ENCODE measurements around the gene MYO10.

GRCh38 chr5:16777432-16777831 is 158.7 kb downstream of the MYO10 start:
- TF ChIP-seq GLIS3 (CRISPR knock-in tag; IDR thresholded peaks at IDR 0.05) (no peak), TSHZ2 (CRISPR knock-in tag; IDR thresholded peaks at IDR 0.05) (no peak), ARNTL (CRISPR knock-in tag; IDR thresholded peaks at IDR 0.05; ENCODE audit: borderline replicate concordance, low read depth) (no peak), OSR1 (CRISPR knock-in tag; IDR thresholded peaks at IDR 0.05) (no peak), ZFP3 (CRISPR knock-in tag; IDR thresholded peaks at IDR 0.05) (no peak), PATZ1 (CRISPR knock-in tag; IDR thresholded peaks at IDR 0.05; ENCODE audit: borderline replicate concordance) (no peak), ZC3H10 (CRISPR knock-in tag; IDR thresholded peaks at IDR 0.05) (no peak), POU6F1 (CRISPR knock-in tag; IDR thresholded peaks at IDR 0.05; ENCODE audit: borderline replicate concordance, low read depth) (no peak), ESRRG (CRISPR knock-in tag; IDR thresholded peaks at IDR 0.05) (no peak), TOX (CRISPR knock-in tag; IDR thresholded peaks at IDR 0.05; ENCODE audit: borderline replicate concordance) (no peak), ZNF565 (CRISPR knock-in tag; conservative IDR thresholded peaks at IDR 0.05; ENCODE audit: low read depth) (no peak)
